Panc1 (cell line): ENCODE data around the gene FMN2. TPM values are rescaled to one million over a fixed set of nuclear protein-coding genes. Genes with fewer than 3 reads are reported as not detected.

Source experiments
- ATAC-seq: fragments of 200-7000 bp; cut with Tn5 transposase; 2 replicates; pipeline ENCODE4 v1.9.1; 2020; ENCODE audit warnings: mild to moderate bottlenecking, moderate library complexity
- BruUV-seq: library from RNA; stranded (reverse); fragments of 400-500 nt; replicated peaks from 2 replicates; lab custom pipeline; 2021; lab: Mats Ljungman, UMichigan
- CTCF ChIA-PET: fragments of 300-600 bp; sonication (Branson Sonifier 250); formaldehyde crosslinking; loops from one replicate; lab custom pipeline; 2022; ENCODE audit warnings: antibody characterized with exemption; lab: Charles Lee
- POLR2A ChIA-PET: fragments of 300-600 bp; sonication (Branson Sonifier 250); formaldehyde crosslinking; loops from one replicate; lab custom pipeline; 2022; ENCODE audit warnings: antibody characterized with exemption; lab: Charles Lee
- DNase-seq: peaks from one replicate; pipeline ENCODE4 v3.0.0-alpha.2; 2010; ENCODE audit warnings: low read depth, low spot score
- H3K27ac ChIP-seq: 2 replicates; pipeline ENCODE4 v1.5.1; 2011; ENCODE audit warnings: mild to moderate bottlenecking, low read length, inconsistent platforms
- H3K27me3 ChIP-seq: fragments of 200-500 bp; sonication (Bioruptor generic); 2 replicates; pipeline ENCODE4 v1.6.0; 2014; ENCODE audit warnings: low read length, inconsistent platforms; ENCODE audit not compliant: control insufficient read depth, insufficient read depth
- H3K36me3 ChIP-seq: fragments of 200-500 bp; sonication (Bioruptor generic); 2 replicates; pipeline ENCODE4 v1.5.1; 2014; ENCODE audit warnings: inconsistent platforms, mild to moderate bottlenecking, low read length, moderate library complexity; ENCODE audit not compliant: control insufficient read depth, insufficient read depth
- H3K4me1 ChIP-seq: 2 replicates; pipeline ENCODE4 v1.5.1; 2011; ENCODE audit warnings: inconsistent platforms, mild to moderate bottlenecking, low read length, moderate library complexity; ENCODE audit not compliant: control insufficient read depth, insufficient read depth
- H3K4me3 ChIP-seq, 2 experiments: 2 replicates each; pipeline ENCODE4 v1.5.1; 2011 to 2012; ENCODE audit warnings: low read depth in 2 of 2, low read length in 2 of 2, mild to moderate bottlenecking in 2 of 2, inconsistent platforms in 1 of 2, moderate library complexity in 1 of 2
- H3K9me3 ChIP-seq: fragments of 200-500 bp; sonication (Bioruptor generic); 2 replicates; pipeline ENCODE4 v1.5.1; 2014; ENCODE audit warnings: low read depth, mild to moderate bottlenecking, inconsistent platforms, low read length, moderate library complexity; ENCODE audit not compliant: control insufficient read depth, insufficient read depth
- CTCF ChIP-seq: fragments of 450-650 bp; IDR thresholded peaks from 2 replicates; pipeline ENCODE4 v1.5.1; 2017; ENCODE audit warnings: mild to moderate bottlenecking
- POLR2AphosphoS5 ChIP-seq: IDR thresholded peaks from 2 replicates; pipeline ENCODE4 v1.6.1; 2012; ENCODE audit warnings: mild to moderate bottlenecking, low read depth, low read length, moderate library complexity
- REST ChIP-seq, 2 experiments: IDR thresholded peaks; 2 replicates each; pipeline ENCODE4 v1.6.1; 2011 to 2012; ENCODE audit warnings: low read depth in 2 of 2, control low read depth in 1 of 2, low read length in 1 of 2, mild to moderate bottlenecking in 1 of 2, moderate library complexity in 1 of 2; ENCODE audit not compliant: insufficient read depth in 1 of 2
- SIN3A ChIP-seq: IDR thresholded peaks from 2 replicates; pipeline ENCODE4 v1.6.1; 2012; ENCODE audit warnings: low read depth, mild to moderate bottlenecking, low read length, moderate library complexity, borderline replicate concordance; ENCODE audit not compliant: insufficient read depth
- TCF7L2 ChIP-seq: IDR thresholded peaks from 2 replicates; pipeline ENCODE4 v1.6.1; 2011; ENCODE audit warnings: mild to moderate bottlenecking, low read depth, low read length, inconsistent platforms
- in situ Hi-C: cut with HindIII; loops from 2 replicates; pipeline ENCODE4 v1.10.0; 2016; ENCODE audit warnings: low sequenced_read_pairs, low pct_unique_long_range_greater_than_20kb
- intact Hi-C: fragments of 100-400 bp; cut with micrococcal nuclease; formaldehyde crosslinking; loops from one replicate; pipeline ENCODE4 v1.10.0; 2022; ENCODE audit not compliant: unreplicated experiment
- total RNA-seq: library from RNA; stranded (reverse); gene quantifications from one replicate; pipeline ENCODE4 v1.2.1, GENCODE V29; 2021; ENCODE audit not compliant: unreplicated experiment

The FMN2 gene
- total RNA-seq, 1 experiment from 2014 or later: 1.9 TPM

GRCh38 chr1:240293706-240294105 is 202.0 kb downstream of the FMN2 start:
- DNase-seq (no peak), ATAC-seq (no peak)
- H3K27me3 ChIP-seq: no peaks in the 10 kb centered on the region
- H3K4me1 ChIP-seq: no peaks in the 10 kb centered on the region
- ChIA-PET CTCF (interaction anchor here (0.6 kb wide), 1 partner anchor 275 kb away, joined by 3 read pairs; no protein-coding TSS in a partner anchor), POLR2A (no interaction called here)
- no peaks in the 10 kb centered on the region for H3K36me3 ChIP-seq
- H3K9me3 ChIP-seq: no peaks in the 10 kb centered on the region
- no TSS peak for BruUV-seq
- TF ChIP-seq POLR2AphosphoS5: no peak
- TF ChIP-seq CTCF: no peak
- no peak for TF ChIP-seq REST (IDR thresholded peaks at IDR 0.05; ENCODE audit: insufficient read depth in 1 of 2, low read depth in 2 of 2, low read length in 1 of 2)
- TF ChIP-seq SIN3A: no peak
- TF ChIP-seq TCF7L2: no peak
- in situ Hi-C loops (no loop called here), intact Hi-C loops (no loop called here)
- no peak overlapping the region for H3K27ac ChIP-seq
- no peak overlapping the region for H3K4me3 ChIP-seq

- Histone ChIP-seq H3K27me3 (no peaks in the 10 kb centered on the region), H3K36me3 (no peaks in the 10 kb centered on the region), H3K27ac (no peak overlapping the region), H3K9me3 (no peaks in the 10 kb centered on the region), H3K4me1 (no peaks in the 10 kb centered on the region), H3K4me3 (no peak overlapping the region)
- in situ Hi-C loops (no loop called here), intact Hi-C loops (no loop called here)
- BruUV-seq: no TSS peak
- no peak for DNase-seq
- POLR2A ChIA-PET: no interaction called here
- no peak for ATAC-seq
- TF ChIP-seq SIN3A (no peak), TCF7L2 (no peak), CTCF (no peak), POLR2AphosphoS5 (no peak), REST (IDR thresholded peaks at IDR 0.05; ENCODE audit: insufficient read depth in 1 of 2, low read depth in 2 of 2, low read length in 1 of 2) (no peak)
- CTCF ChIA-PET: no interaction called here
Measured at GRCh38 chr1:240294566-240294965, 202.9 kb downstream of the FMN2 start.
